GM12872 (cell line): Measurements from ENCODE around the gene ECHDC3.

Experiments used
- CTCF ChIP-seq: IDR thresholded peaks from 3 replicates; pipeline ENCODE4 v1.5.1; 2011; ENCODE audit warnings: low read depth, mild to moderate bottlenecking, low read length, moderate library complexity; ENCODE audit not compliant: insufficient read depth

The ECHDC3 gene

DNA sequence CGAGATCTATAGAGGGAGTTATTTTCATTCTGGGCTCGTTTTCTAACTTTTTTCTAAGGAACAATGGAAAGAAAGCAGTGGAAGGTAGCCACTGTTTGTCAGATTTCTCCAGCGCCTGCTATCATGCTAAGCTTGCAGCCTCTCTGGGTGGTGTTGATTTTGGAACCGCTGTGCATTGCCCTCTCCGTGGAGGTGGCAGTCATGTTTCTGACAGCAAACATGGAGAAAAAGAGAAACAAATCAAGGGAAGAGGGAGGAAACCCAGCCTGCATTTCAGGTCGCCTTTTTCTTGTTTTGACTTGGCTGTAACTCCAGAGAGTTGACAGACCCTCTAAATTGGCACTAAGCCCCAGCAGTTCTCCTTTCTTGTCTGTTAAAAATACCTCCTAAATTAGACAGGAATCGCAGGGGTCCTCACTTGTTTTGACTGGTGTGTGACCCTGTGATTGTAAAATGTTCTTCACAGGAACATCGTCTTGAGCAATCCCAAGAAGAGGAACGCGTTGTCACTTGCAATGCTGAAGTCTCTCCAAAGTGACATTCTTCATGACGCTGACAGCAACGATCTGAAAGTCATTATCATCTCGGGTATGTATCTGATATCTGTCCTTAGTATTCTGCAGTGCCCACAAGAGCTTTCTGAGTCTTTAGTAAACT is 4.8 kb downstream of the ECHDC3 start:
- TF ChIP-seq CTCF, result no peak

GRCh38 chr10:11748866-11749265 is 6.7 kb downstream of the ECHDC3 start:
- no peak for TF ChIP-seq CTCF

- no peak for TF ChIP-seq CTCF
These were observed 8.2 kb downstream of the ECHDC3 start for GRCh38 chr10:11750420-11750819.

- TF ChIP-seq CTCF, result no peak
These were observed 12.0 kb downstream of the ECHDC3 start for GRCh38 chr10:11754173-11754572.

DNA sequence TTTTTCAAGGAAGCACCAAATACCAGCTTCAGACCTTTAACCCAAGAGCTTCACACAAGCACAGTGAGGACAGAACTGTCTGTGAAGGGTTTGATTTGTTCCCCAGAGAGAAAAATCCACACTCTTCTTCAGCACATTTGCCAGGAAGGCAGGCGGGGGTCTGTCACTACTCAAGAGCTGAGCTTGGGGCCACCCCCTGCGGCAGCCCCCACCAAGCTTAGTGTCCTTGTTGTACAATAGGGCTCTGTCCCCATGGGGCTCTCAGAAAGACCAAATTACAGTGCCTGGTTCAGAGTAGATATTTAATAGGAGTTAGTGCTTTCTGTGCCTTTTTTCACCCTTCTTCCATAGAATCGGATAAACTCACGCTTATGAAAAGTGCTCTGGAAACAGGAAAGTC is 12.4 kb downstream of the ECHDC3 start:
- no peak for TF ChIP-seq CTCF

DNA sequence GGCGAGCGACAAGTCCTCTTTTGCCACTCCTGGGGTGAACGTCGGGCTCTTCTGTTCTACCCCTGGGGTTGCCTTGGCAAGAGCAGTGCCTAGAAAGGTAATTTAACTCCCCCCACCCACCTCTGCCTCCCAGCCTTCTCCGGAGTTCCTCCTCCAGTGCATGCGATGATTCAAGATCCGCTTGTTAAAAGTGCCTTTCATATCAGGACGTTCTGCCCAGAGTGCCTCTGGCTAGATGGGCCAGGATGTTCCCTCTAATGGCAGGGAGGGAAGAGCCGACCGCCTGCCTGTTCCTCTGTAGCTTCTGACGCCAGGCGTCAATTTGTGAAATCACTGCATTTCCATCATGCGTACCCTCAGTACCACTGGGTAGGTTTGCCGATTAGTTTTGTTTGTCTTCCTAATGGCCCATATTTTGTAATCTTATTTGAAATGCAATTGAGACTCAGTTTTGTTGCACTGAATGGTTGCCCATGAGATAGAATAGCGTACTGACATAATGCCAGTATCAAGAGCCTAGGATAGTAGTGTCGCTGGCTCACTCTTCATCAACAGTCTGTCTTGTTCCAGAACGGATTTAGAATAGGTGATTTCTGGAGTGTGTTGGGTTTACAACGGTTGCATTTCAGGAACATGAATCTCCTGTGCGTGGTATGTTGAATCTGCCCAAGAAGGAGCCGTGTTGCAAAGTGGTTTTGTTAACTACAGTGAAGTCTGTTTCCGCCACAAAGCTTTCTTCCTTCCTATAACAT is 13.5 kb downstream of the ECHDC3 start:
- no peak for TF ChIP-seq CTCF

- TF ChIP-seq CTCF, result no peak
These were observed 14.7 kb downstream of the ECHDC3 start for GRCh38 chr10:11756766-11757315.
